ENCODE measurements around the gene TRIM34.

DNA sequence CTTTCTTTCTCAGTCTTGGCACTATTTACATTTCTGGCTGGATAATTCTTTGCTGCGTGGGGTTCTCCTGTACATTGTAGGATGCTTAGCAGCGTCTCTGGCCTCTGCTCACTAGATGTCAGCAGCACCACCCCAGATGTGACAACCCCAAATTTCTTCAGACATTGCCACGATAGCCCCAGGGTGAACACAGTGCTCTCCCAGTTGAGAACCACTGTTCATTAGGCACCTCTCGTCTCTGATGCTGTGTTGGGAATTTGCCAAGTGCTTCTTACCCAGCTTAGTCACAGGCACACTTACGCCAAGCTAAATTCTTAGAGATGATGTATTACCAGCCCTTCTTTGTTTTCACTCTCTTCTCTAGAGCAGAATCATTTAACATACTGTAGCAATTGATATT, 19.0 kb upstream of the TRIM34 start:
- TF ChIP-seq EZH2 (IDR thresholded peaks at IDR 0.05; ENCODE audit: low read length): no peak
- TF ChIP-seq, protein P1, sequence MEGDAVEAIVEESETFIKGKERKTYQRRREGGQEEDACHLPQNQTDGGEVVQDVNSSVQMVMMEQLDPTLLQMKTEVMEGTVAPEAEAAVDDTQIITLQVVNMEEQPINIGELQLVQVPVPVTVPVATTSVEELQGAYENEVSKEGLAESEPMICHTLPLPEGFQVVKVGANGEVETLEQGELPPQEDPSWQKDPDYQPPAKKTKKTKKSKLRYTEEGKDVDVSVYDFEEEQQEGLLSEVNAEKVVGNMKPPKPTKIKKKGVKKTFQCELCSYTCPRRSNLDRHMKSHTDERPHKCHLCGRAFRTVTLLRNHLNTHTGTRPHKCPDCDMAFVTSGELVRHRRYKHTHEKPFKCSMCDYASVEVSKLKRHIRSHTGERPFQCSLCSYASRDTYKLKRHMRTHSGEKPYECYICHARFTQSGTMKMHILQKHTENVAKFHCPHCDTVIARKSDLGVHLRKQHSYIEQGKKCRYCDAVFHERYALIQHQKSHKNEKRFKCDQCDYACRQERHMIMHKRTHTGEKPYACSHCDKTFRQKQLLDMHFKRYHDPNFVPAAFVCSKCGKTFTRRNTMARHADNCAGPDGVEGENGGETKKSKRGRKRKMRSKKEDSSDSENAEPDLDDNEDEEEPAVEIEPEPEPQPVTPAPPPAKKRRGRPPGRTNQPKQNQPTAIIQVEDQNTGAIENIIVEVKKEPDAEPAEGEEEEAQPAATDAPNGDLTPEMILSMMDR (optimal IDR thresholded peaks at IDR 0.05 in 1 of 3, IDR thresholded peaks at IDR 0.05 in 1 of 3, conservative IDR thresholded peaks at IDR 0.05 in 1 of 3; ENCODE audit: extremely low read depth in 1 of 3, insufficient read depth in 2 of 3, low read length in 3 of 3): peak; percentile 6 to 63 (median 14)

All from keratinocyte (primary cell).